HG03159 (cell line): ENCODE data around the gene RAX.
"Not testable (repeated sequence)": the region's sequence is repeated elsewhere in the genome, so short reads cannot be mapped to it uniquely, and the experiment has no call there.

Experiments used
- ATAC-seq: cut with Tn5 transposase; IDR thresholded peaks from one replicate; pipeline ENCODE4 v1.9.1; 2021; ENCODE audit warnings: mild to moderate bottlenecking, moderate library complexity; ENCODE audit not compliant: unreplicated experiment

Gene RAX

GRCh38 chr18:59273759-59274532, 692 bp upstream of the RAX start:
- ATAC-seq: no peak

GRCh38 chr18:59272221-59272888, 899 bp downstream of the RAX start:
- no peak for ATAC-seq

- no peak for ATAC-seq
These were observed 1.5 kb downstream of the RAX start for GRCh38 chr18:59271606-59272220.

GRCh38 chr18:59270689-59271257, 2.5 kb downstream of the RAX start:
- no peak for ATAC-seq

- no peak for ATAC-seq
These were observed 3.6 kb downstream of the RAX start for GRCh38 chr18:59269563-59270119.

- ATAC-seq: no peak
These were observed 4.3 kb downstream of the RAX start for GRCh38 chr18:59268721-59269562.

- ATAC-seq: no peak
These were observed 5.0 kb downstream of the RAX start for GRCh38 chr18:59268127-59268720.

GRCh38 chr18:59267503-59268126, 5.6 kb downstream of the RAX start:
- no peak for ATAC-seq

- no peak for ATAC-seq
These were observed 6.3 kb downstream of the RAX start for GRCh38 chr18:59266886-59267502.

GRCh38 chr18:59266459-59266858, 6.8 kb downstream of the RAX start:
- no peak for ATAC-seq

GRCh38 chr18:59265974-59266369, 7.3 kb downstream of the RAX start:
- no peak for ATAC-seq

- ATAC-seq: peak; percentile 70
These were observed 7.8 kb downstream of the RAX start for GRCh38 chr18:59265246-59265973.

- no peak for ATAC-seq
These were observed 8.5 kb downstream of the RAX start for GRCh38 chr18:59264651-59265245.

GRCh38 chr18:59264121-59264571, 9.1 kb downstream of the RAX start:
- ATAC-seq: no peak

GRCh38 chr18:59263661-59264060, 9.6 kb downstream of the RAX start:
- ATAC-seq: no peak

- ATAC-seq: not testable (repeated sequence)
These were observed 11.0 kb downstream of the RAX start for GRCh38 chr18:59262243-59262642.

- ATAC-seq: not testable (repeated sequence)
These were observed 11.4 kb downstream of the RAX start for GRCh38 chr18:59261842-59262241.

- not testable (repeated sequence) for ATAC-seq
These were observed 17.8 kb downstream of the RAX start for GRCh38 chr18:59255491-59255890.
